H1 (cell line): ENCODE results near the gene GLUL. TPM values are rescaled to one million over a fixed set of nuclear protein-coding genes. Genes with fewer than 3 reads are reported as not detected.

ENCODE experiments used
- CTCF ChIA-PET: fragments of 300-600 bp; sonication (Branson Sonifier 250); formaldehyde crosslinking; loops from one replicate; lab custom pipeline; 2021; ENCODE audit not compliant: partially characterized antibody; lab: Charles Lee
- POLR2A ChIA-PET: fragments of 300-600 bp; sonication (Branson Sonifier 250); formaldehyde crosslinking; loops from one replicate; lab custom pipeline; 2021; ENCODE audit warnings: inconsistent platforms; ENCODE audit not compliant: partially characterized antibody; lab: Charles Lee
- DNase-seq, 2 experiments: peaks; one replicate each; pipeline versions ENCODE4 v3.0.0 to v3.0.0-alpha.2; 2010 to 2022; ENCODE audit warnings: low spot score in 2 of 2, low read depth in 1 of 2, mixed read lengths in 1 of 2
- FAIRE-seq: peaks from 2 replicates; lab custom pipeline; 2011; peaks lifted over from hg19 to GRCh38; lab: Jason Lieb, UNC
- H2AFZ ChIP-seq: 2 replicates; pipeline ENCODE4 v1.8.1; 2012; ENCODE audit warnings: low read length, inconsistent platforms
- H2AK5ac ChIP-seq: 2 replicates; pipeline ENCODE4 v1.6.1; 2013; ENCODE audit warnings: low read depth, low read length
- H2BK120ac ChIP-seq: replicated peaks from 2 replicates; pipeline ENCODE3; 2013; ENCODE audit warnings: low read depth, low read length, inconsistent platforms
- H2BK12ac ChIP-seq: 2 replicates; pipeline ENCODE4 v1.6.1; 2013; ENCODE audit warnings: low read depth, low read length
- H2BK15ac ChIP-seq: 2 replicates; pipeline ENCODE4 v1.6.1; 2013; ENCODE audit warnings: low read length
- H2BK20ac ChIP-seq: 2 replicates; pipeline ENCODE4 v1.6.1; 2013; ENCODE audit warnings: low read length
- H2BK5ac ChIP-seq: 2 replicates; pipeline ENCODE4 v1.6.1; 2013; ENCODE audit warnings: low read depth, low read length
- H3K14ac ChIP-seq: 2 replicates; pipeline ENCODE4 v1.6.1; 2013; ENCODE audit warnings: inconsistent platforms; ENCODE audit not compliant: insufficient read length
- H3K18ac ChIP-seq: 2 replicates; pipeline ENCODE4 v1.6.1; 2013; ENCODE audit warnings: low read length; ENCODE audit errors: extremely low read depth
- H3K23ac ChIP-seq: 2 replicates; pipeline ENCODE4 v1.6.1; 2013; ENCODE audit warnings: inconsistent platforms; ENCODE audit not compliant: insufficient read length
- H3K23me2 ChIP-seq: 2 replicates; pipeline ENCODE4 v1.6.1; 2013; ENCODE audit warnings: low read depth, low read length
- H3K27ac ChIP-seq: 2 replicates; pipeline ENCODE4 v1.6.1; 2011; ENCODE audit warnings: low read depth, low read length, inconsistent platforms
- H3K27me3 ChIP-seq, 4 experiments: replicated peaks in 1 of 4; 1 replicate in 1 of 4; 2 replicates in 3 of 4; pipeline versions ENCODE4 v1.6.1 to v1.8.1; 2011 to 2013; ENCODE audit warnings: low read length in 3 of 4, mild to moderate bottlenecking in 3 of 4, inconsistent platforms in 2 of 4, mixed read lengths in 2 of 4, moderate library complexity in 1 of 4; ENCODE audit not compliant: control insufficient read depth in 3 of 4, insufficient read depth in 3 of 4; ENCODE audit errors: extremely low read depth in 1 of 4
- H3K36me3 ChIP-seq, 4 experiments: 2 replicates each; pipeline versions ENCODE4 v1.6.1 to v1.8.1; 2011 to 2013; ENCODE audit warnings: mild to moderate bottlenecking in 4 of 4, low read length in 3 of 4, moderate library complexity in 2 of 4, control low read depth in 1 of 4, inconsistent platforms in 1 of 4; ENCODE audit not compliant: insufficient read depth in 4 of 4, control insufficient read depth in 2 of 4
- H3K4ac ChIP-seq: replicated peaks from 2 replicates; pipeline ENCODE3; 2013; ENCODE audit warnings: low read length, low read depth, mixed read lengths, inconsistent platforms; ENCODE audit not compliant: insufficient read length
- H3K4me1 ChIP-seq, 4 experiments: replicated peaks in 1 of 4; 1 replicate in 1 of 4; 2 replicates in 3 of 4; pipeline versions ENCODE4 v1.6.1 to v1.8.1; 2011 to 2013; ENCODE audit warnings: low read length in 3 of 4, inconsistent platforms in 2 of 4, mixed read lengths in 1 of 4; ENCODE audit not compliant: insufficient read depth in 4 of 4, control insufficient read depth in 3 of 4
- H3K4me2 ChIP-seq, 2 experiments: 2 replicates each; pipeline versions ENCODE4 v1.6.1 to v1.8.1; 2011 to 2013; ENCODE audit warnings: low read depth in 2 of 2, low read length in 2 of 2, control low read depth in 1 of 2, inconsistent platforms in 1 of 2, mild to moderate bottlenecking in 1 of 2; ENCODE audit not compliant: insufficient read depth in 1 of 2
- H3K4me3 ChIP-seq, 4 experiments: fragments of 200-600, 300-600 bp in 1 of 4; sonication (generic), shearing (Covaris generic), sonication (Bioruptor Twin) in 1 of 4; 2 replicates each; pipeline versions ENCODE4 v1.5.1 to v1.8.1; 2011 to 2016; ENCODE audit warnings: low read length in 4 of 4, low read depth in 3 of 4, control low read depth in 2 of 4, inconsistent platforms in 2 of 4, mild to moderate bottlenecking in 2 of 4, mixed read lengths in 1 of 4, moderate library complexity in 1 of 4; ENCODE audit not compliant: insufficient read depth in 2 of 4; ENCODE audit errors: extremely low read depth in 1 of 4
- H3K56ac ChIP-seq: replicated peaks from 2 replicates; pipeline ENCODE3; 2013; ENCODE audit warnings: low read depth, mild to moderate bottlenecking, mixed read lengths, low read length, inconsistent platforms; ENCODE audit not compliant: insufficient read length
- H3K79me1 ChIP-seq: 2 replicates; pipeline ENCODE4 v1.6.1; 2013; ENCODE audit warnings: low read depth, low read length, control low read depth
- H3K79me2 ChIP-seq, 2 experiments: 2 replicates each; pipeline versions ENCODE4 v1.6.1 to v1.8.1; 2012 to 2013; ENCODE audit warnings: low read length in 2 of 2, mild to moderate bottlenecking in 2 of 2, inconsistent platforms in 1 of 2; ENCODE audit not compliant: insufficient read depth in 2 of 2, control insufficient read depth in 1 of 2
- H3K9ac ChIP-seq, 4 experiments: replicated peaks in 1 of 4; 1 replicate in 1 of 4; 2 replicates in 3 of 4; pipeline versions ENCODE4 v1.6.1 to v1.8.1; 2011 to 2013; ENCODE audit warnings: low read depth in 3 of 4, low read length in 3 of 4, control low read depth in 2 of 4, mild to moderate bottlenecking in 2 of 4, moderate library complexity in 2 of 4, inconsistent platforms in 1 of 4; ENCODE audit errors: extremely low read depth in 1 of 4
- H3K9me3 ChIP-seq, 2 experiments: 2 replicates each; pipeline versions ENCODE4 v1.6.1 to v1.8.1; 2012 to 2013; ENCODE audit warnings: mild to moderate bottlenecking in 2 of 2, moderate library complexity in 2 of 2, control low read depth in 1 of 2, inconsistent platforms in 1 of 2, low read depth in 1 of 2, low read length in 1 of 2, mixed read lengths in 1 of 2; ENCODE audit not compliant: insufficient read depth in 2 of 2
- H4K20me1 ChIP-seq, 2 experiments: replicated peaks in 1 of 2; 2 replicates each; pipeline versions ENCODE3 to v1.8.1; 2011 to 2013; ENCODE audit warnings: inconsistent platforms in 2 of 2, low read length in 2 of 2, mild to moderate bottlenecking in 1 of 2; ENCODE audit not compliant: insufficient read depth in 2 of 2, control insufficient read depth in 1 of 2
- H4K5ac ChIP-seq: 2 replicates; pipeline ENCODE4 v1.6.1; 2013; ENCODE audit warnings: low read length, low read depth, mixed read lengths, inconsistent platforms; ENCODE audit not compliant: insufficient read length
- H4K8ac ChIP-seq: 2 replicates; pipeline ENCODE4 v1.8.0; 2013; ENCODE audit warnings: mild to moderate bottlenecking, moderate library complexity, low read length, inconsistent platforms; ENCODE audit not compliant: insufficient read depth; ENCODE audit errors: extremely low read depth
- H4K91ac ChIP-seq: replicated peaks from 2 replicates; pipeline ENCODE3; 2013; ENCODE audit warnings: low read length, mixed read lengths, inconsistent platforms; ENCODE audit not compliant: insufficient read length
- KDM4A ChIP-seq: IDR thresholded peaks from one replicate; pipeline ENCODE4 v1.7.1; 2012; ENCODE audit warnings: low read depth, mild to moderate bottlenecking, moderate library complexity, low read length, inconsistent platforms; ENCODE audit not compliant: severe bottlenecking
- RXRA ChIP-seq: IDR thresholded peaks from 2 replicates; pipeline ENCODE4 v1.6.1; 2011; ENCODE audit warnings: low read depth, mild to moderate bottlenecking, low read length, moderate library complexity; ENCODE audit not compliant: insufficient read depth
- WGBS, 2 experiments: shearing (Covaris generic) in 1 of 2; methylation state at CpG; one replicate each; pipeline versions ENCODE4 v1.1.6 to v1.1.7; 2013 to 2015; ENCODE audit warnings: low lambda C conversion rate in 2 of 2, mixed read lengths in 2 of 2, inconsistent platforms in 1 of 2, low coverage in 1 of 2, missing lambda C conversion rate in 1 of 2; ENCODE audit not compliant: insufficient replicate concordance in 2 of 2, insufficient coverage in 1 of 2, insufficient read length in 1 of 2; ENCODE audit errors: extremely low coverage in 1 of 2, missing lambda C conversion rate in 1 of 2; 5-methylcytosine and 5-hydroxymethylcytosine counted together
- polyA plus RNA-seq, 7 experiments: library from polyadenylated mRNA; depleted of rRNA in 3 of 7; stranded (reverse) in 5 of 7; unstranded in 2 of 7; fragments of >200 nt in 5 of 7; fragments of 200-250 nt in 2 of 7; gene quantifications; 1 replicate in 5 of 7; 2 replicates in 1 of 7; 4 replicates in 1 of 7; pipeline versions ENCODE4 v1.2.1 to v1.2.3, GENCODE V29; 2011 to 2013; ENCODE audit warnings: missing spikeins in 2 of 7, mixed read lengths in 2 of 7
- total RNA-seq: library from RNA; stranded (reverse); fragmentation: NEBNext Ultra II Directional; extraction: Animal tissue kit (Norgen Biotek cat#: 25700); gene quantifications from 2 replicates; pipeline ENCODE4 v1.2.1, GENCODE V29; 2021

Gene GLUL
- total and polyA plus RNA-seq, 2 of the 8 experiments (the other 6 are each of a cell fraction or from before 2014, with no cell fraction given), result 261 to 453 TPM

DNA sequence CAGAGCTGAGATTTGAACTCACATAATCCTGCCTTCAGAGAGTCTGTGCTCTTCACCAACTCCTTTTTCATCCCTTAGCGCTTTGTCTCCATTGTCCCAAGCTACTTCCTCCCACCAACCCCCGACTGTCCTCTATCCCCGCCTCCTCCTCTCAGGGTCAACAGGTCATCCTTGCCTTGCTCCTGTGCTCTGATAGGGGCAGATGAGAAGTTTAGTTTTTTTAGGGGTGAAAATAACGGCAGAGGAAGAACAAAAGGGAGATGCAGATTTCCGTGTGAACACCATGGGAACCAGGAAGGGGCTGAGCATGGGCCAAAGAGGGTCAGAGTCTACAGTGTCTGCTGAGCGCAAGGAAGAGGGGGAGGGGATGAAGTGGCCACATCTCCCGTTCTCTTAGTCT lies 31.9 kb downstream of the GLUL start:
- H4K20me1 ChIP-seq, result no peaks in the 10 kb centered on the region
- no peak overlapping the region for H2BK120ac ChIP-seq
- no peak overlapping the region for H3K56ac ChIP-seq
- H3K4me1 ChIP-seq, result peaks cover 2 to 19% (median 11%) of the 10 kb centered on the region in 4 experiments; a peak in 5 of 7 replicates
- no peaks in the 10 kb centered on the region for H3K79me2 ChIP-seq
- H2BK15ac ChIP-seq, result peak overlapping the region; percentile 73; the same call in 1 of the 2 replicates
- no peaks in the 10 kb centered on the region for H3K23me2 ChIP-seq
- H4K91ac ChIP-seq, result no peak overlapping the region
- H2BK5ac ChIP-seq, result 0 out of 2 replicates have a peak overlapping the region, but pooled peaks have one; percentile 45
- H3K4me2 ChIP-seq, result peak overlapping the region in 1 of 2 experiments; percentile 9; a peak in 1 of 4 replicates
- H3K4me3 ChIP-seq, result no peak overlapping the region
- no peak overlapping the region for H4K8ac ChIP-seq
- CTCF ChIA-PET, result interaction anchor here (0.6 to 7.5 kb wide), 8 partner anchors 8 to 278 kb away, joined by 3 to 27 read pairs (median 4); no protein-coding TSS in a partner anchor
- no peak overlapping the region for H3K4ac ChIP-seq
- FAIRE-seq, result peak; percentile 52
- H3K79me1 ChIP-seq, result no peaks in the 10 kb centered on the region
- H3K9ac ChIP-seq, result no peak overlapping the region
- 56% methylated on average over 6 of the region's 7 CpGs; no CpG with 5 or more reads in 1 of the 2 experiments for WGBS, 2 experiments
- TF ChIP-seq RXRA (0 out of 2 replicates have a peak, but pooled peaks have one; percentile 41), KDM4A (no peak)
- TF ChIP-seq, all 59 proteins: peak for 1
- POLR2A ChIA-PET, result interaction anchor here (0.8 to 3.6 kb wide), 5 partner anchors 17 to 59 kb away, joined by 3 to 13 read pairs (median 6); partner anchors contain the start of gene GLUL
- Histone ChIP-seq H3K27ac (no peak overlapping the region), H3K9me3 (no peaks in the 10 kb centered on the region), H3K27me3 (no peaks in the 10 kb centered on the region), H3K18ac (no peak overlapping the region), H2BK20ac (no peak overlapping the region), H3K14ac (no peak overlapping the region), H2AFZ (0 out of 2 replicates have a peak overlapping the region, but pooled peaks have one; percentile 60), H3K23ac (no peak overlapping the region), H3K36me3 (no peaks in the 10 kb centered on the region), H4K5ac (no peak overlapping the region), H2AK5ac (no peak overlapping the region), H2BK12ac (peak overlapping the region; percentile 42; the same call in 1 of the 2 replicates)
- no peak for DNase-seq
